GM12878 (cell line): Measurements from ENCODE around the gene AFF1. TPM values are rescaled to one million over a fixed set of nuclear protein-coding genes. Genes with fewer than 3 reads are reported as not detected.

Experiments used
- ATAC-seq: fragments of 200-7000 bp; cut with Tn5 transposase; 3 replicates; pipeline ENCODE4 v1.9.1; 2020; ENCODE audit warnings: mild to moderate bottlenecking, moderate library complexity
- BruUV-seq: library from RNA; stranded (reverse); fragments of 400-500 nt; replicated peaks from 2 replicates; lab custom pipeline; 2021; lab: Mats Ljungman, UMichigan
- CTCF ChIA-PET: fragments of 300-600 bp; sonication (Branson Sonifier 250); formaldehyde crosslinking; extraction: SDS; loops from one replicate; lab custom pipeline; 2021; ENCODE audit warnings: inconsistent platforms; lab: Yijun Ruan, JAX
- POLR2A ChIA-PET: fragments of 350-600 bp; formaldehyde crosslinking; extraction: SDS; loops from one replicate; lab custom pipeline; 2021; ENCODE audit warnings: inconsistent platforms; lab: Charles Lee
- RAD21 ChIA-PET: fragments of 300-600 bp; sonication (Branson Sonifier 250); formaldehyde crosslinking; loops from one replicate; lab custom pipeline; 2023; ENCODE audit warnings: antibody characterized with exemption; ENCODE audit not compliant: unreplicated experiment; lab: Charles Lee
- SMC1A ChIA-PET: fragments of 300-600 bp; sonication (Branson Sonifier 250); formaldehyde crosslinking; loops from one replicate; lab custom pipeline; 2023; ENCODE audit not compliant: unreplicated experiment, uncharacterized antibody; lab: Charles Lee
- DNase-seq: peaks from one replicate; pipeline ENCODE4 v3.0.0-alpha.2; 2011; ENCODE audit warnings: low read depth, low spot score
- FAIRE-seq: peaks from 3 replicates; lab custom pipeline; 2011; peaks lifted over from hg19 to GRCh38; lab: Jason Lieb, UNC
- H2AFZ ChIP-seq: 2 replicates; pipeline ENCODE4 v1.6.0; 2011; ENCODE audit warnings: low read depth, low read length, control low read depth; ENCODE audit not compliant: control insufficient read depth
- H3K27ac ChIP-seq: 2 replicates; pipeline ENCODE4 v1.5.1; 2011; ENCODE audit warnings: control low read depth; ENCODE audit not compliant: control insufficient read depth, insufficient read depth
- H3K27me3 ChIP-seq, 2 experiments: replicated peaks in 1 of 2; 2 replicates each; pipeline versions ENCODE4 v1.6.0 to v1.6.1; 2011; ENCODE audit warnings: low read length in 1 of 2; ENCODE audit not compliant: control insufficient read depth in 2 of 2, insufficient read depth in 2 of 2
- H3K36me3 ChIP-seq, 2 experiments: 2 replicates each; pipeline ENCODE4 v1.5.1; 2011; ENCODE audit warnings: low read length in 1 of 2; ENCODE audit not compliant: control insufficient read depth in 2 of 2, insufficient read depth in 2 of 2
- H3K4me1 ChIP-seq: 2 replicates; pipeline ENCODE4 v1.6.1; 2011; ENCODE audit warnings: mild to moderate bottlenecking, low read length, moderate library complexity, mixed read lengths; ENCODE audit not compliant: control insufficient read depth, insufficient read depth
- H3K4me2 ChIP-seq: 2 replicates; pipeline ENCODE4 v1.6.0; 2011; ENCODE audit warnings: control low read depth; ENCODE audit not compliant: control insufficient read depth, insufficient read depth
- H3K4me3 ChIP-seq: fragments of 200-600 bp; sonication (generic); 2 replicates; pipeline ENCODE4 v1.5.1; 2016
- H3K79me2 ChIP-seq: 2 replicates; pipeline ENCODE4 v1.6.0; 2011; ENCODE audit warnings: low read length; ENCODE audit not compliant: control insufficient read depth, insufficient read depth
- H3K9ac ChIP-seq: 2 replicates; pipeline ENCODE4 v1.8.0; 2011; ENCODE audit warnings: low read length, control low read depth, mixed read lengths; ENCODE audit not compliant: control insufficient read depth, insufficient read depth
- H3K9me3 ChIP-seq: replicated peaks from 3 replicates; pipeline ENCODE4 v1.5.1; 2011; ENCODE audit warnings: mild to moderate bottlenecking, low read length; ENCODE audit not compliant: control insufficient read depth, insufficient read depth
- H4K20me1 ChIP-seq: 2 replicates; pipeline ENCODE4 v1.6.0; 2011; ENCODE audit not compliant: control insufficient read depth, insufficient read depth
- BRCA1 ChIP-seq: IDR thresholded peaks from 2 replicates; pipeline ENCODE4 v1.6.1; 2011; ENCODE audit warnings: low read depth, low read length, improper control_type of control experiment
- EED ChIP-seq: sonication (generic); IDR thresholded peaks from 2 replicates; pipeline ENCODE4 v1.6.1; 2016; ENCODE audit warnings: antibody characterized with exemption, low read depth
- JUND ChIP-seq: IDR thresholded peaks from 2 replicates; pipeline ENCODE4 v1.6.1; 2012; ENCODE audit warnings: low read depth, mild to moderate bottlenecking, low read length, improper control_type of control experiment, moderate library complexity
- NFXL1 ChIP-seq: fragments of 450-650 bp; IDR thresholded peaks from 2 replicates; pipeline ENCODE4 v1.6.1; 2017; ENCODE audit warnings: antibody characterized with exemption, mild to moderate bottlenecking, borderline replicate concordance
- NR2C2 ChIP-seq: IDR thresholded peaks from 2 replicates; pipeline ENCODE4 v1.6.1; 2011; ENCODE audit warnings: borderline replicate concordance, low read depth; ENCODE audit not compliant: control insufficient read depth, insufficient read length
- WGBS: methylation state at CpG from one replicate; pipeline ENCODE4 v1.1.6; 2016; ENCODE audit warnings: low lambda C conversion rate; ENCODE audit not compliant: insufficient replicate concordance, insufficient coverage; ENCODE audit errors: missing lambda C conversion rate; 5-methylcytosine and 5-hydroxymethylcytosine counted together
- in situ Hi-C: fragments of 300-500 bp; cut with MboI; formaldehyde crosslinking; loops from 9 replicates; pipeline ENCODE4 v1.14.3; 2018; ENCODE audit warnings: mixed read lengths
- intact Hi-C: fragments of 100-400 bp; cut with micrococcal nuclease; formaldehyde crosslinking; loops from one replicate; pipeline ENCODE4 v1.14.2; 2022; ENCODE audit not compliant: unreplicated experiment
- polyA plus RNA-seq, 11 experiments: library from polyadenylated mRNA; depleted of rRNA in 4 of 11; unstranded in 6 of 11; stranded (reverse) in 5 of 11; fragments of >200 nt; fragmentation: Nextera tagmentation in 4 of 11; fragmentation: Illumina TruSeq in 1 of 11; extraction: Ambion mirVana in 4 of 11; extraction: Trizol in 1 of 11; gene quantifications; 1 replicate in 1 of 11; 2 replicates in 10 of 11; pipeline versions ENCODE4 v1.2.1 to v1.2.3, GENCODE V29; 2011 to 2016; ENCODE audit warnings: inconsistent platforms in 2 of 11, missing spikeins in 2 of 11, low read depth in 1 of 11
- total RNA-seq, 4 experiments: library from RNA; depleted of rRNA in 3 of 4; stranded (reverse); fragments of >200 nt in 3 of 4; fragmentation: Illumina TruSeq in 1 of 4; extraction: Trizol in 1 of 4; gene quantifications; 2 replicates each; pipeline versions ENCODE4 v1.2.1 to v1.2.3, GENCODE V29; 2013 to 2021
- TF ChIP-seq, protein P1 (sequence below): fragments of 450-650 bp; IDR thresholded peaks from 2 replicates; pipeline ENCODE4 v1.6.1; 2017; ENCODE audit warnings: mild to moderate bottlenecking, moderate library complexity

The AFF1 gene
- total and polyA plus RNA-seq, 10 of the 15 experiments (the other 5 are each of a cell fraction or from before 2014, with no cell fraction given): 3.5 to 56.1 (median 21.5) TPM

DNA sequence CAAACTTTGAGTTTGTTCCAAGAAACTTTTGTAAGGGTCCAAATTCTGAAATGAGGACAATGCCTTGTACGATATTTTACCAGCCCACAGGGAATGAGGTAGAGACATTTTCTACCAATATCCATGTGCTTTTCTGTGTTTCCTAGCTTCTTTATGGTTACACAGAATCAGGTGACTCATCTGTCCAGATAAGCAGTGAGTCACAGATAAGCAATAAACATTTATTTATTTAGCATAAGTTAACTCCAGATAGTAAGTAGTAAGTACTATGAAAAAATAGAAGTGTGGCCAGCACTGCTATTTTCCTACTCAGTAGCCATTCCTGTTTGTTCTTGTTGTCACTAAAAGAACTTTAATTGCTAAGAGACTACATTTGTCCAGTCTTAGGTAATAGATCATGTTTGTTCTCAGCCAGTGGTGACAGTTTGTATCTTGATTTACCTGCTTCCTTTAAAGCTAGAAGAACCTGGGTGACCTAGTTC is 7.4 kb downstream of the AFF1 start:
- H3K4me2 ChIP-seq: peak overlapping the region; percentile 76
- no peak for FAIRE-seq

More for the DNA sequence above, 7.4 kb downstream of the AFF1 start:
- Histone ChIP-seq H3K9ac (no peak overlapping the region), H4K20me1 (peaks cover 3% of the 10 kb centered on the region; the same call in 1 of the 2 replicates), H3K4me1 (peaks cover 45% of the 10 kb centered on the region), H3K27ac (no peak overlapping the region), H3K9me3 (no peaks in the 10 kb centered on the region; the same call in 2 of the 3 replicates), H3K36me3 (peaks cover 0 to 3% of the 10 kb centered on the region in 2 experiments; a peak in 1 of 4 replicates), H3K4me3 (peak overlapping the region; percentile 15; the same call in 1 of the 2 replicates), H3K79me2 (peaks cover 98% of the 10 kb centered on the region), H3K27me3 (no peaks in the 10 kb centered on the region), H2AFZ (no peak overlapping the region)
- intact Hi-C loops (no loop called here), in situ Hi-C loops (loop anchor here (5.0 kb wide), 1 partner anchor 65 kb away; no protein-coding TSS in a partner anchor)
- no TSS peak for BruUV-seq
- POLR2A ChIA-PET: interaction anchor here (1.1 to 2.5 kb wide), 3 partner anchors 12 to 60 kb away, joined by 4 to 23 read pairs (median 5); no protein-coding TSS in a partner anchor
- DNase-seq: no peak
- 95% methylated on average over 1 of the region's 1 CpG for WGBS
- ATAC-seq: no peak
- SMC1A ChIA-PET: interaction anchor here (0.8 to 13.7 kb wide), 9 partner anchors 12 to 150 kb away, joined by 3 to 268 read pairs (median 8); no protein-coding TSS in a partner anchor
- CTCF ChIA-PET: interaction anchor here (1.3 to 2.5 kb wide), 2 partner anchors 11 to 14 kb away, joined by 5 to 14 read pairs; no protein-coding TSS in a partner anchor
- RAD21 ChIA-PET: interaction anchor here (0.8 to 1.1 kb wide), 4 partner anchors 11 to 67 kb away, joined by 3 to 9 read pairs (median 4); no protein-coding TSS in a partner anchor
- no peak for TF ChIP-seq NR2C2
- no peak for TF ChIP-seq BRCA1
- no peak for TF ChIP-seq JUND
- TF ChIP-seq, protein P1, sequence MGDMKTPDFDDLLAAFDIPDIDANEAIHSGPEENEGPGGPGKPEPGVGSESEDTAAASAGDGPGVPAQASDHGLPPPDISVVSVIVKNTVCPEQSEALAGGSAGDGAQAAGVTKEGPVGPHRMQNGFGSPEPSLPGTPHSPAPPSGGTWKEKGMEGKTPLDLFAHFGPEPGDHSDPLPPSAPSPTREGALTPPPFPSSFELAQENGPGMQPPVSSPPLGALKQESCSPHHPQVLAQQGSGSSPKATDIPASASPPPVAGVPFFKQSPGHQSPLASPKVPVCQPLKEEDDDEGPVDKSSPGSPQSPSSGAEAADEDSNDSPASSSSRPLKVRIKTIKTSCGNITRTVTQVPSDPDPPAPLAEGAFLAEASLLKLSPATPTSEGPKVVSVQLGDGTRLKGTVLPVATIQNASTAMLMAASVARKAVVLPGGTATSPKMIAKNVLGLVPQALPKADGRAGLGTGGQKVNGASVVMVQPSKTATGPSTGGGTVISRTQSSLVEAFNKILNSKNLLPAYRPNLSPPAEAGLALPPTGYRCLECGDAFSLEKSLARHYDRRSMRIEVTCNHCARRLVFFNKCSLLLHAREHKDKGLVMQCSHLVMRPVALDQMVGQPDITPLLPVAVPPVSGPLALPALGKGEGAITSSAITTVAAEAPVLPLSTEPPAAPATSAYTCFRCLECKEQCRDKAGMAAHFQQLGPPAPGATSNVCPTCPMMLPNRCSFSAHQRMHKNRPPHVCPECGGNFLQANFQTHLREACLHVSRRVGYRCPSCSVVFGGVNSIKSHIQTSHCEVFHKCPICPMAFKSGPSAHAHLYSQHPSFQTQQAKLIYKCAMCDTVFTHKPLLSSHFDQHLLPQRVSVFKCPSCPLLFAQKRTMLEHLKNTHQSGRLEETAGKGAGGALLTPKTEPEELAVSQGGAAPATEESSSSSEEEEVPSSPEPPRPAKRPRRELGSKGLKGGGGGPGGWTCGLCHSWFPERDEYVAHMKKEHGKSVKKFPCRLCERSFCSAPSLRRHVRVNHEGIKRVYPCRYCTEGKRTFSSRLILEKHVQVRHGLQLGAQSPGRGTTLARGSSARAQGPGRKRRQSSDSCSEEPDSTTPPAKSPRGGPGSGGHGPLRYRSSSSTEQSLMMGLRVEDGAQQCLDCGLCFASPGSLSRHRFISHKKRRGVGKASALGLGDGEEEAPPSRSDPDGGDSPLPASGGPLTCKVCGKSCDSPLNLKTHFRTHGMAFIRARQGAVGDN: no peak
- no peak for TF ChIP-seq EED
- TF ChIP-seq NFXL1: no peak
